SH-SY5Y (cell line): Measurements from ENCODE around the gene AGBL1.

ENCODE experiments used
- GATA2 ChIP-seq: IDR thresholded peaks from 2 replicates; pipeline ENCODE4 v1.6.1; 2011; ENCODE audit warnings: mild to moderate bottlenecking, low read depth, low read length
- GATA3 ChIP-seq: IDR thresholded peaks from 2 replicates; pipeline ENCODE4 v1.6.1; 2011; ENCODE audit warnings: low read depth, mild to moderate bottlenecking, low read length, moderate library complexity

DNA sequence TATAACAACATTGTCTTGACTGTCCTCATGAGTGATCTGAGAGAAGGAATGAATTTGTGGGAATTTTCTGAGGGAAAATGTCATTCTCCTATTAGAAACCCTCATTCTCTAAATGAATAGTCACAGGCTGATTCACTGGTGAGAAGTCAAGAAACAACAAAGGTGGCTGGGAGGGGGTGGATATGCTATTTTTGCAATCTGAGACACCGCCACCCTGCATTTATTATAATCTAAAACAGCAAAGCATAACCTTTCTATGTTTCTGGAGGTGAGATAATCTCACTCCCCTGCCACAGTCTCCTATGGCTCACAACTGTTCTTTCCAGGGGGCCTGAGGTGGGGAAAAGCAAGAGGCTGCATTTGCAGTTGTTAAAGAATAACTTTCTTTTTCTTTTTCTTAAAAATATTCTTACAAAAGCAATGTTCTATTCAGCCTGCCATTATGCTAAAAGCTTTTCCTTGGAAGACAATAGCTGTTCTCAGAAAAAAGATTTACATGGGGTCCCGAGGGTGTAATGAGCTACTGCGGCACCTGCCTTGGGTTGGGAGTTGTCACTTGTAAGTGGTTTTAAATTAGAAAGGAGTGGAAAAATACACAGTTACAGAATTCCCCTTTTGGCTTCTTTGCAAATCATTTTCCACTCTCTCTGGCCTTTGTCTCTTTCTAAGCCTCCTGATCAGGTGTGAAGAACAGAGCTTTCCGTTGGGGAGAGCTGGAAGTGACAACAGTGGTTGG is 220.9 kb downstream of the AGBL1 start:
- TF ChIP-seq GATA2, result no peak
- no peak for TF ChIP-seq GATA3
